ENCODE data around the gene TTLL9.

TTLL9 gene

DNA sequence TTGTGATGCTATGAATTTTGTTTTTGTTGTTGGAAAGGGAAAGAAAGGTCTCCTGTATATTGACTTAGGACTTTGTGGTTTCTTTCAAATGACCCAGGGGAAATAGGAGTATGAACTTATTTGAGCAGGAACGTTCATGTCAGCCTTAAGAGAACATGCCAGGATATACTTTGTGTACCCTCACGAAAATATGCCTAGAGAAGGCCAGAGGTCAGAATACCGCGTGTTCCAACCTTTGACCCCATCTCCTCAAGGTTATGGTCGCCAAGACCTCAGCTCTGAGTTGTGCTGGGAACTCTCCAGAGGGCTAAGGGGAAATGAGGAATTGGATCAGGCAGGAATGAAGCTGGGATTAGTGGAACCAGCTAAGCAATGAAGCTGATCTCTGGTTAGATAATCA is 11.5 kb downstream of the TTLL9 start:
- no peak overlapping the region for H3K4me3 ChIP-seq (replicated peaks; ENCODE audit: insufficient read depth, low read length)
- no peak for DNase-seq (ENCODE audit: low read depth in 1 of 2, low spot score in 1 of 2)
- no peak for TF ChIP-seq POLR2AphosphoS5 (IDR thresholded peaks at IDR 0.05; ENCODE audit: low read depth)
- TF ChIP-seq GABPA (IDR thresholded peaks at IDR 0.05; ENCODE audit: low read depth) = no peak
- TF ChIP-seq SPI1 (IDR thresholded peaks at IDR 0.05; ENCODE audit: borderline replicate concordance, low read depth) = no peak
- TF ChIP-seq, protein P1, sequence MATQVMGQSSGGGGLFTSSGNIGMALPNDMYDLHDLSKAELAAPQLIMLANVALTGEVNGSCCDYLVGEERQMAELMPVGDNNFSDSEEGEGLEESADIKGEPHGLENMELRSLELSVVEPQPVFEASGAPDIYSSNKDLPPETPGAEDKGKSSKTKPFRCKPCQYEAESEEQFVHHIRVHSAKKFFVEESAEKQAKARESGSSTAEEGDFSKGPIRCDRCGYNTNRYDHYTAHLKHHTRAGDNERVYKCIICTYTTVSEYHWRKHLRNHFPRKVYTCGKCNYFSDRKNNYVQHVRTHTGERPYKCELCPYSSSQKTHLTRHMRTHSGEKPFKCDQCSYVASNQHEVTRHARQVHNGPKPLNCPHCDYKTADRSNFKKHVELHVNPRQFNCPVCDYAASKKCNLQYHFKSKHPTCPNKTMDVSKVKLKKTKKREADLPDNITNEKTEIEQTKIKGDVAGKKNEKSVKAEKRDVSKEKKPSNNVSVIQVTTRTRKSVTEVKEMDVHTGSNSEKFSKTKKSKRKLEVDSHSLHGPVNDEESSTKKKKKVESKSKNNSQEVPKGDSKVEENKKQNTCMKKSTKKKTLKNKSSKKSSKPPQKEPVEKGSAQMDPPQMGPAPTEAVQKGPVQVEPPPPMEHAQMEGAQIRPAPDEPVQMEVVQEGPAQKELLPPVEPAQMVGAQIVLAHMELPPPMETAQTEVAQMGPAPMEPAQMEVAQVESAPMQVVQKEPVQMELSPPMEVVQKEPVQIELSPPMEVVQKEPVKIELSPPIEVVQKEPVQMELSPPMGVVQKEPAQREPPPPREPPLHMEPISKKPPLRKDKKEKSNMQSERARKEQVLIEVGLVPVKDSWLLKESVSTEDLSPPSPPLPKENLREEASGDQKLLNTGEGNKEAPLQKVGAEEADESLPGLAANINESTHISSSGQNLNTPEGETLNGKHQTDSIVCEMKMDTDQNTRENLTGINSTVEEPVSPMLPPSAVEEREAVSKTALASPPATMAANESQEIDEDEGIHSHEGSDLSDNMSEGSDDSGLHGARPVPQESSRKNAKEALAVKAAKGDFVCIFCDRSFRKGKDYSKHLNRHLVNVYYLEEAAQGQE (IDR thresholded peaks at IDR 0.05; ENCODE audit: insufficient replicate concordance, low read depth) = no peak
- TF ChIP-seq, protein P2, sequence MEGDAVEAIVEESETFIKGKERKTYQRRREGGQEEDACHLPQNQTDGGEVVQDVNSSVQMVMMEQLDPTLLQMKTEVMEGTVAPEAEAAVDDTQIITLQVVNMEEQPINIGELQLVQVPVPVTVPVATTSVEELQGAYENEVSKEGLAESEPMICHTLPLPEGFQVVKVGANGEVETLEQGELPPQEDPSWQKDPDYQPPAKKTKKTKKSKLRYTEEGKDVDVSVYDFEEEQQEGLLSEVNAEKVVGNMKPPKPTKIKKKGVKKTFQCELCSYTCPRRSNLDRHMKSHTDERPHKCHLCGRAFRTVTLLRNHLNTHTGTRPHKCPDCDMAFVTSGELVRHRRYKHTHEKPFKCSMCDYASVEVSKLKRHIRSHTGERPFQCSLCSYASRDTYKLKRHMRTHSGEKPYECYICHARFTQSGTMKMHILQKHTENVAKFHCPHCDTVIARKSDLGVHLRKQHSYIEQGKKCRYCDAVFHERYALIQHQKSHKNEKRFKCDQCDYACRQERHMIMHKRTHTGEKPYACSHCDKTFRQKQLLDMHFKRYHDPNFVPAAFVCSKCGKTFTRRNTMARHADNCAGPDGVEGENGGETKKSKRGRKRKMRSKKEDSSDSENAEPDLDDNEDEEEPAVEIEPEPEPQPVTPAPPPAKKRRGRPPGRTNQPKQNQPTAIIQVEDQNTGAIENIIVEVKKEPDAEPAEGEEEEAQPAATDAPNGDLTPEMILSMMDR (IDR thresholded peaks at IDR 0.05; ENCODE audit: insufficient read depth, low read length) = no peak
- H3K27ac ChIP-seq (replicated peaks) = no peak overlapping the region
- peaks cover 5% of the 10 kb centered on the region for H3K27me3 ChIP-seq (ENCODE audit: insufficient read depth, poor library complexity, severe bottlenecking)

DNA sequence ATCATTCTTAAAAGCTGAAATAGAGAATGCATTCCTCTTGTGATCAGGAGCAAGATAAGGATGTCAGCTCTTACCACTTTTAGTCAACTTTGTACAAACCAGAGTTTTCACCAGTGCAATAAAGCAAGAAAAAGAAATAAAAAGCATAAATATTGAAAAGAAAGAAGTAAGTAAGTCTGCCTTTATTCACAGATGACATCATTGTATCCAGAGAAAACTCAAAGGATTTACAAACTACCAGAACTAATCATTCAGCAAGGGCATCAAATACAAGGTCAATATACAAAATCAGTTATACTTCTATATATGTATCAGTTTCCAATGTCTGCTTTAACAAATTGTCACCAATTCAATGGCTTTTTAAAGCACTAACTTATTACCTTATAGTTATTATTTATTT is 13.4 kb downstream of the TTLL9 start:
- TF ChIP-seq, protein P2 (IDR thresholded peaks at IDR 0.05; ENCODE audit: insufficient read depth, low read length) = no peak
- TF ChIP-seq SPI1 (IDR thresholded peaks at IDR 0.05; ENCODE audit: borderline replicate concordance, low read depth) = no peak
- TF ChIP-seq POLR2AphosphoS5 (IDR thresholded peaks at IDR 0.05; ENCODE audit: low read depth) = no peak
- no peak for TF ChIP-seq GABPA (IDR thresholded peaks at IDR 0.05; ENCODE audit: low read depth)
- TF ChIP-seq, protein P1 (IDR thresholded peaks at IDR 0.05; ENCODE audit: insufficient replicate concordance, low read depth) = no peak

DNA sequence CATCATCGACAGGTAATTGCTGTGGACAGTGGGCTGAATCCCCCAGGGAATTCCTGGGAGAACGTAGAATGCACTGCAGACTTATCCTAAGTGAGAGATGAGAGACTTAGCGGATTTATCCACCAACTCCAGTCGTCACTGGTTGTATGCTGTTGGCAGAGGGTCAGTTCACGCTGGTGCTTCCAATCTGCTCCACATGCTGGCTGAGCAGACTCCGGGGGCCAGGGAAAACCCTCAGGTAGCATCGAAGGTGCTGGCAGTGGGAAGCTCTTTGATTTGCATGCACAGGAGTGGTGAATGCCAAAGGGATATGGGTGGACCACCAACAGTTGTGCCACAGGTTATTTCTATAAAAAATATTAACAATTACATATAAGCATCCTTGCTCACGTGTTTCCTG is 20.2 kb downstream of the TTLL9 start:
- Histone ChIP-seq H3K27ac (replicated peaks) (no peak overlapping the region), H3K27me3 (ENCODE audit: insufficient read depth, poor library complexity, severe bottlenecking) (no peaks in the 10 kb centered on the region), H3K4me3 (replicated peaks; ENCODE audit: insufficient read depth, low read length) (no peak overlapping the region)
- no peak for DNase-seq (ENCODE audit: low read depth in 1 of 2, low spot score in 1 of 2)
- TF ChIP-seq, protein P2 (IDR thresholded peaks at IDR 0.05; ENCODE audit: insufficient read depth, low read length) = no peak
- no peak for TF ChIP-seq POLR2AphosphoS5 (IDR thresholded peaks at IDR 0.05; ENCODE audit: low read depth)
- TF ChIP-seq GABPA (IDR thresholded peaks at IDR 0.05; ENCODE audit: low read depth) = no peak
- TF ChIP-seq, protein P1 (IDR thresholded peaks at IDR 0.05; ENCODE audit: insufficient replicate concordance, low read depth) = no peak
- TF ChIP-seq SPI1 (IDR thresholded peaks at IDR 0.05; ENCODE audit: borderline replicate concordance, low read depth) = no peak

More for the DNA sequence above, 13.4 kb downstream of the TTLL9 start:
- Histone ChIP-seq H3K4me3 (replicated peaks; ENCODE audit: insufficient read depth, low read length) (no peak overlapping the region), H3K27me3 (ENCODE audit: insufficient read depth, poor library complexity, severe bottlenecking) (peaks cover 4% of the 10 kb centered on the region), H3K27ac (replicated peaks) (no peak overlapping the region)
- DNase-seq (ENCODE audit: low read depth in 1 of 2, low spot score in 1 of 2) = no peak

Data from HL-60 (cell line).